ENCODE measurements around the gene RAD51B.
"Not testable (repeated sequence)": the region's sequence is repeated elsewhere in the genome, so short reads cannot be mapped to it uniquely, and the experiment has no call there.

Gene RAD51B

DNA sequence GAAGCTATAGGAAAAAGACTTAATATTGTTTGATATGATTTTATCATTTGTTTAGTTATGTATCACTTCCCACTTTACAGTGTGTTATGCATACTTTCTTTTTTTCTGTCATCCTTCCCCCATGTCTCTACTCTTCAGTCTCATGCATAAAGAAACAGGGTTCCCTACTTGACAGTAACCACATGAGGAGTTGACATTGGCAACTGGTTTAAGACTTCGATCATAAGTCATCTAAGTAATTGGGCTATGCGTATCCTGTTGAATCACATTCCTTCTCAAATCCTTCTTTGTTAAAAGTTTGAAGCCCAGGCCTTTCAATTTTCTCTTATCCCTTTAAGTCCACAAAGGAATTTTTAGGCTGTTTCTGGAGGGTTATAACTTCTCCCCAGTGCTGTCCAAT, 358.7 kb downstream of the RAD51B start:
- peak overlapping the region; percentile 61 for H3K27ac ChIP-seq (ENCODE audit: low read depth, low read length, severe bottlenecking)
- 100% methylated on average over 1 to 2 of the region's 2 CpGs for WGBS, 2 experiments (ENCODE audit: insufficient coverage in 2 of 2)
- no peak overlapping the region for H3K4me3 ChIP-seq (ENCODE audit: extremely low read depth, insufficient read depth, low read length, poor library complexity, severe bottlenecking)
- H3K4me1 ChIP-seq (ENCODE audit: control insufficient read depth, insufficient read depth, low read length, poor library complexity, severe bottlenecking) = peaks cover 22% of the 10 kb centered on the region
- H3K9me3 ChIP-seq (ENCODE audit: control insufficient read depth, low read length) = no peaks in the 10 kb centered on the region
- no peaks in the 10 kb centered on the region for H3K36me3 ChIP-seq (ENCODE audit: control insufficient read depth, insufficient read depth, low read length)

DNA sequence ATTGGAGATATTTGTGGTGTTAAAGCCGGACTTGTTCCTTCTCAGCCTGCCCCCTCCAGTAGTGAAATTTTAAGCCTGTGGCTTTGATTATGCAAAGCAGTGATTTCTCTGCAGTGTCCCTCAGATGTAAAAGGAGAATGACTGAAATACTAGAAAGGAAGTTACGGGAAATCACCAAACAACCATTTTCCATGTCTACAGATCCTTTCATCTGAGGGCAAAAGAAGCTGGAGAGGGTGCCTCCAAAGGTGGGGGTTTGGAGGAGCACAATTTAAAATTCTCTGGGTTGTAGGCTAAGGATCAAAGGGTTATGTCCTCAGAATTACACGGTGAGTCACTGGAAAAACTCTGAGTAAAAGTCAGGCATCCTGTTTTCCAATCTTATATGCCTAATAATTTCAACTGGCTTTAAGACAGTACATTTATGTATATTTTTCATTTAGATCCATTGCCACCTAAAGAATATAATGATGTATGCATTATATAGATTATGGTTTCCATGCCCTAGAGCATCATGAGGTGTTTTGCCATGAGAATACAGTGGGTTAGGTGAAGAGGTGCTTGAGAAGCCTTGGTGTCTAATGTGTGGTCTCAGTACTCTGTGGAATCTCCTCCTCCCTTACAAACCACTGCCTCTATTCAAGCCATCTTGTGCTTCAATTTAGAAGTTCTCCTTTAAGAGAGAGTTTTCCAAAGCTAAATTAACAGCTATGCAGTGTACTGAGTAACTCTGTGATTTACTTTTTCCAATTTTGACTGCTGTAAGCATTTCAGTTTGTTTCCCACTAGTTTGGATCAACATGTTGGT, 362.1 kb downstream of the RAD51B start:
- H3K4me3 ChIP-seq (ENCODE audit: extremely low read depth, insufficient read depth, low read length, poor library complexity, severe bottlenecking) = no peak overlapping the region

GRCh38 chr14:68182492-68182891, 362.9 kb downstream of the RAD51B start:
- Histone ChIP-seq H3K9me3 (ENCODE audit: control insufficient read depth, low read length) (no peaks in the 10 kb centered on the region), H3K36me3 (ENCODE audit: control insufficient read depth, insufficient read depth, low read length) (no peaks in the 10 kb centered on the region), H3K4me3 (ENCODE audit: extremely low read depth, insufficient read depth, low read length, poor library complexity, severe bottlenecking) (no peak overlapping the region), H3K27ac (ENCODE audit: low read depth, low read length, severe bottlenecking) (no peak overlapping the region), H3K4me1 (ENCODE audit: control insufficient read depth, insufficient read depth, low read length, poor library complexity, severe bottlenecking) (peaks cover 22% of the 10 kb centered on the region)
- 97 to 100% methylated on average over 4 to 5 of the region's 5 CpGs for WGBS, 2 experiments (ENCODE audit: insufficient coverage in 2 of 2)

More for the DNA sequence above, 362.1 kb downstream of the RAD51B start:
- Histone ChIP-seq H3K27ac (ENCODE audit: low read depth, low read length, severe bottlenecking) (peak overlapping the region; percentile 39), H3K36me3 (ENCODE audit: control insufficient read depth, insufficient read depth, low read length) (no peaks in the 10 kb centered on the region), H3K9me3 (ENCODE audit: control insufficient read depth, low read length) (no peaks in the 10 kb centered on the region), H3K4me1 (ENCODE audit: control insufficient read depth, insufficient read depth, low read length, poor library complexity, severe bottlenecking) (peaks cover 22% of the 10 kb centered on the region)
- 100% methylated on average over 1 of the region's 3 CpGs; no CpG with 5 or more reads in 1 of the 2 experiments for WGBS, 2 experiments (ENCODE audit: insufficient coverage in 2 of 2)

DNA sequence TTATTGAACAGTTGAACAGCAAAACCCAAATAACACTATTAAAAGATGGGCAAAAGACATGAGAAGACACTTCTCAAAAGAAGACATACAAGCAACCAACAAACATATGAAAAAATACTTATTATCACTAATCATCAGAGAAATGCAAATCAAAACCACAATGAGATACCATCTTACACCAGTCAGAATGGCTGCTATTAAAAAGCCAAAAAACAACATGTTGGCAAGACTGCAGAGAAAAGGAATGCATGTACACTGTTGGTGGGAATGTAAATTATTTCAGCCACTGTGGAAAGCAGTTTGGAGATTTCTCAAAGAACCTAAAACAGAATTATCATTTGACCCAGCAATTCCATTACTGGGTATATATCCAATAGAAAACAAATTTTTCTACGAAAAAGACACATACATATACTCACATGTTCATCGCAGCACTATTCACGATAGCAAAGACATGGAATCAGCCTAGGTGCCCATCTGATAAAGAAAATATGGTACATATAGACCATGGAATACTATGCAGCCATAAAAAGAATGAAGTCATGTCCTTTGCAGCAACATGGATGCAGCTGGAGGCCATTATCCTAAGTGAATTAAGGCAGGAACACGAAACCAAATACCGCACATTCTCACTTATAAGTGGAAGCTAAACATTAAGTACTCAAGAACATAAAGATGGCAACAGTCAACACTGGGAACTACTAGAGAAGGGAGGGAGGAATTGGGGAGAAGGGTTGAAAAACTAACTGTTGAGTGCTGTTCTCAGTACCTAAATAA, 367.1 kb downstream of the RAD51B start:
- not testable (repeated sequence) for H3K9me3 ChIP-seq (ENCODE audit: control insufficient read depth, low read length); H3K4me1 ChIP-seq (ENCODE audit: control insufficient read depth, insufficient read depth, low read length, poor library complexity, severe bottlenecking); H3K4me3 ChIP-seq (ENCODE audit: extremely low read depth, insufficient read depth, low read length, poor library complexity, severe bottlenecking); H3K27ac ChIP-seq (ENCODE audit: low read depth, low read length, severe bottlenecking); H3K36me3 ChIP-seq (ENCODE audit: control insufficient read depth, insufficient read depth, low read length)
- 100% methylated on average over 1 of the region's 5 CpGs; no CpG with 5 or more reads in 1 of the 2 experiments for WGBS, 2 experiments (ENCODE audit: insufficient coverage in 2 of 2)

GRCh38 chr14:68188174-68188573, 368.6 kb downstream of the RAD51B start:
- Histone ChIP-seq H3K4me3 (ENCODE audit: extremely low read depth, insufficient read depth, low read length, poor library complexity, severe bottlenecking) (no peak overlapping the region), H3K27ac (ENCODE audit: low read depth, low read length, severe bottlenecking) (no peak overlapping the region), H3K4me1 (ENCODE audit: control insufficient read depth, insufficient read depth, low read length, poor library complexity, severe bottlenecking) (no peaks in the 10 kb centered on the region), H3K9me3 (ENCODE audit: control insufficient read depth, low read length) (no peaks in the 10 kb centered on the region), H3K36me3 (ENCODE audit: control insufficient read depth, insufficient read depth, low read length) (no peaks in the 10 kb centered on the region)
- WGBS, 2 experiments (ENCODE audit: insufficient coverage in 2 of 2) = no CpG with 5 or more reads among the region's 1 CpG

- WGBS, 2 experiments (ENCODE audit: insufficient coverage in 2 of 2) = no CpG with 5 or more reads among the region's 1 CpG
- Histone ChIP-seq H3K36me3 (ENCODE audit: control insufficient read depth, insufficient read depth, low read length) (no peaks in the 10 kb centered on the region), H3K4me3 (ENCODE audit: extremely low read depth, insufficient read depth, low read length, poor library complexity, severe bottlenecking) (no peak overlapping the region), H3K27ac (ENCODE audit: low read depth, low read length, severe bottlenecking) (no peak overlapping the region), H3K4me1 (ENCODE audit: control insufficient read depth, insufficient read depth, low read length, poor library complexity, severe bottlenecking) (no peaks in the 10 kb centered on the region), H3K9me3 (ENCODE audit: control insufficient read depth, low read length) (no peaks in the 10 kb centered on the region)
These were observed 370.5 kb downstream of the RAD51B start for GRCh38 chr14:68190032-68190431.

DNA sequence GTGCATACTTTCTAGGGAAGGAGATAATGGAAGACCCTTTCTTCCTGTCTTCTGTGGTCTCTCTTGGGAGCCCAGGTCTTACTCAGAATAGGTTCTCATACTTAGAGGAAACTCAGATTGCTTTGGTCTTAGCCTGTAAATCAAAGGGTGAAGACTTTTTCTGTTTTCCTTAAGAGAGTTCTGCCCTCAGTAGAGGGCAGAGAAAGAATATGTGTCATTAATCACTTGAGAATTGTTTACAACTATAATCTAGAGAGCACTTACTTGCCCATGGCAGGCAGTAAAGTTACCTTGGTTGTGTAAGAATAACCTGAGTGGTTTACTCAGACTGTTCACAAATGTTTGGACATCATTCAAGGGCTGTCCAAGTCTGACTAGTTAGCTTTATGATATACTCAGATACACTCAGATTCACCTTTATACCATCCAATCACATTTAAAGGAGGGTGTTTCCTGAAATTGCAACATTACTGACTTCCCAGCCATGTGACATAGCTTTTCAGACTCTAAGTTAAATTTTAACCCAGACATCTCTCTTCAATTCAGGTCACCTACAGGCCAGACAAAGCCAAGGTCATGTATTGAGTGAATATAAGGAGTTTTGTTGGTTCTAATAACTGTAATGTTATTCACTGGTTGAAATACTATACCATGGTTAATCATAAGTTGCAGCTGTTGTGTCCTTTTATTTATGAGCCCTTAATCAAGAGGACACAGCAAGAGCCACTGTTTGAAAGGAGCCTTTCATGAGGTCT, 372.2 kb downstream of the RAD51B start:
- no peaks in the 10 kb centered on the region for H3K36me3 ChIP-seq (ENCODE audit: control insufficient read depth, insufficient read depth, low read length)
- H3K4me3 ChIP-seq (ENCODE audit: extremely low read depth, insufficient read depth, low read length, poor library complexity, severe bottlenecking) = no peak overlapping the region
- no peak overlapping the region for H3K27ac ChIP-seq (ENCODE audit: low read depth, low read length, severe bottlenecking)
- H3K4me1 ChIP-seq (ENCODE audit: control insufficient read depth, insufficient read depth, low read length, poor library complexity, severe bottlenecking) = no peaks in the 10 kb centered on the region
- no peaks in the 10 kb centered on the region for H3K9me3 ChIP-seq (ENCODE audit: control insufficient read depth, low read length)

- Histone ChIP-seq H3K36me3 (ENCODE audit: control insufficient read depth, insufficient read depth, low read length) (no peaks in the 10 kb centered on the region), H3K4me3 (ENCODE audit: extremely low read depth, insufficient read depth, low read length, poor library complexity, severe bottlenecking) (no peak overlapping the region), H3K4me1 (ENCODE audit: control insufficient read depth, insufficient read depth, low read length, poor library complexity, severe bottlenecking) (no peaks in the 10 kb centered on the region), H3K9me3 (ENCODE audit: control insufficient read depth, low read length) (no peaks in the 10 kb centered on the region), H3K27ac (ENCODE audit: low read depth, low read length, severe bottlenecking) (no peak overlapping the region)
- WGBS, 2 experiments (ENCODE audit: insufficient coverage in 2 of 2) = 56 to 71% methylated on average over 2 of the region's 2 CpGs
These were observed 373.4 kb downstream of the RAD51B start for GRCh38 chr14:68192935-68193334.

GRCh38 chr14:68193970-68194681, 374.5 kb downstream of the RAD51B start:
- 96 to 100% methylated on average over 1 to 3 of the region's 3 CpGs for WGBS, 2 experiments (ENCODE audit: insufficient coverage in 2 of 2)
- H3K4me3 ChIP-seq (ENCODE audit: extremely low read depth, insufficient read depth, low read length, poor library complexity, severe bottlenecking) = no peak overlapping the region
- H3K4me1 ChIP-seq (ENCODE audit: control insufficient read depth, insufficient read depth, low read length, poor library complexity, severe bottlenecking) = peaks cover under 1% of the 10 kb centered on the region
- no peaks in the 10 kb centered on the region for H3K9me3 ChIP-seq (ENCODE audit: control insufficient read depth, low read length)
- no peak overlapping the region for H3K27ac ChIP-seq (ENCODE audit: low read depth, low read length, severe bottlenecking)
- H3K36me3 ChIP-seq (ENCODE audit: control insufficient read depth, insufficient read depth, low read length) = no peaks in the 10 kb centered on the region

- WGBS, 2 experiments (ENCODE audit: insufficient coverage in 2 of 2) = 0 to 20% methylated on average over 1 of the region's 1 CpG
- peaks cover 10% of the 10 kb centered on the region for H3K4me1 ChIP-seq (ENCODE audit: control insufficient read depth, insufficient read depth, low read length, poor library complexity, severe bottlenecking)
- no peak overlapping the region for H3K4me3 ChIP-seq (ENCODE audit: extremely low read depth, insufficient read depth, low read length, poor library complexity, severe bottlenecking)
- H3K27ac ChIP-seq (ENCODE audit: low read depth, low read length, severe bottlenecking) = no peak overlapping the region
- no peaks in the 10 kb centered on the region for H3K9me3 ChIP-seq (ENCODE audit: control insufficient read depth, low read length)
- H3K36me3 ChIP-seq (ENCODE audit: control insufficient read depth, insufficient read depth, low read length) = no peaks in the 10 kb centered on the region
These were observed 375.5 kb downstream of the RAD51B start for GRCh38 chr14:68195126-68195525.

All from mesodermal cell (in vitro differentiated cells).